Esophagus squamous epithelium (tissue), 5 donors: ENCODE measurements around the gene IGFBP4. TPM values are rescaled to one million over a fixed set of nuclear protein-coding genes. Genes with fewer than 3 reads are reported as not detected.

Source experiments
- DNase-seq: peaks from one replicate; lab custom pipeline; 2025; lab: John Stamatoyannopoulos, UW
- H3K27ac ChIP-seq, 4 donors: fragments of 200-600 bp; sonication (generic); one replicate each; pipeline ENCODE4 v1.5.1; 2016 to 2019; ENCODE audit warnings: mild to moderate bottlenecking in 1 of 4
- H3K27me3 ChIP-seq, 4 donors: fragments of 200-600 bp; sonication (generic); 1 replicate in 3 of 4; 2 replicates in 1 of 4; pipeline versions ENCODE4 v1.5.1 to v1.6.0; 2017 to 2021; ENCODE audit warnings: antibody characterized with exemption in 1 of 4
- H3K36me3 ChIP-seq, 3 donors: fragments of 200-600 bp; sonication (generic); one replicate each; pipeline ENCODE4 v1.5.1; 2016 to 2019
- H3K4me1 ChIP-seq, 3 donors: fragments of 200-600 bp; sonication (generic); one replicate each; pipeline ENCODE4 v1.5.1; 2017 to 2019
- H3K4me3 ChIP-seq, 4 donors: fragments of 200-600 bp; sonication (generic); 1 replicate in 3 of 4; 2 replicates in 1 of 4; pipeline ENCODE4 v1.5.1; 2016 to 2019; ENCODE audit warnings: mild to moderate bottlenecking in 2 of 4, moderate library complexity in 1 of 4
- H3K9me3 ChIP-seq, 3 donors: fragments of 200-600 bp; sonication (generic); one replicate each; pipeline ENCODE4 v1.5.1; 2016 to 2019
- POLR2A ChIP-seq, 4 donors: fragments of 450-650 bp; IDR thresholded peaks; one replicate each; pipeline ENCODE4 v1.6.1; 2017; ENCODE audit warnings: antibody characterized with exemption in 4 of 4, mild to moderate bottlenecking in 4 of 4, moderate library complexity in 3 of 4
- WGBS, 2 donors: methylation state at CpG; one replicate each; pipeline ENCODE4 v1.1.5; 2018; 5-methylcytosine and 5-hydroxymethylcytosine counted together
- intact Hi-C: fragments of 100-400 bp; cut with DNase I; formaldehyde crosslinking; loops from one replicate; pipeline ENCODE4 v1.15.0; 2022
- total RNA-seq, 4 donors: library from RNA; depleted of rRNA; stranded (reverse); fragments of >200 nt; gene quantifications; one replicate each; pipeline ENCODE4 v1.1.0, GENCODE V29; 2016
- TF ChIP-seq, protein P1 (sequence below), 6 experiments: fragments of 450-650 bp in 4 of 6; fragments of 200-600 bp in 2 of 6; sonication (generic) in 2 of 6; IDR thresholded peaks; one replicate each; pipeline ENCODE4 v1.5.1; 2016 to 2019; ENCODE audit warnings: antibody characterized with exemption in 6 of 6, mild to moderate bottlenecking in 4 of 6, moderate library complexity in 4 of 6
- donor health status: DM: yes; HTN: yes; CAD: no.

IGFBP4 gene
- total RNA-seq, 4 donors from 2014 or later: 27.1 to 154 (median 73.0) TPM

DNA sequence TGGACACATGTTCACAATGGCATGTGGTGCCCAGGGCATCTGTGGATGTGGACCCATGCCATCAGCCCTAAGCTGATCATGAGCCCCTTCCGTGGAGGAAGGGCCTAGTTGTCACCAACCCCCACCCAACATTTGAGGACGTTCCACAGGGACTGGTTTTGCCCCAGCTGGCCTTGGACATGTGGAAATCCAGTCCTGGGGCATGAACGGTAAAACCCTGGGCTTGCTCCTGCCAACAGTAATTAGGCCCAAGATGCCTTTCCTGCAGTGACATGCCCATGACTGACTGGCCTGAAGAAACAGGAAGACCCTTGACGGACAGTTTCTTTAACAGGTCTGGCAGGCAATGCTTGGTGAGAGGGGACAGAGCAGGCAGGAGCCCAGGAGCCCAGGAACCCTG, 50.4 kb downstream of the IGFBP4 start:
- TF ChIP-seq, protein P1, sequence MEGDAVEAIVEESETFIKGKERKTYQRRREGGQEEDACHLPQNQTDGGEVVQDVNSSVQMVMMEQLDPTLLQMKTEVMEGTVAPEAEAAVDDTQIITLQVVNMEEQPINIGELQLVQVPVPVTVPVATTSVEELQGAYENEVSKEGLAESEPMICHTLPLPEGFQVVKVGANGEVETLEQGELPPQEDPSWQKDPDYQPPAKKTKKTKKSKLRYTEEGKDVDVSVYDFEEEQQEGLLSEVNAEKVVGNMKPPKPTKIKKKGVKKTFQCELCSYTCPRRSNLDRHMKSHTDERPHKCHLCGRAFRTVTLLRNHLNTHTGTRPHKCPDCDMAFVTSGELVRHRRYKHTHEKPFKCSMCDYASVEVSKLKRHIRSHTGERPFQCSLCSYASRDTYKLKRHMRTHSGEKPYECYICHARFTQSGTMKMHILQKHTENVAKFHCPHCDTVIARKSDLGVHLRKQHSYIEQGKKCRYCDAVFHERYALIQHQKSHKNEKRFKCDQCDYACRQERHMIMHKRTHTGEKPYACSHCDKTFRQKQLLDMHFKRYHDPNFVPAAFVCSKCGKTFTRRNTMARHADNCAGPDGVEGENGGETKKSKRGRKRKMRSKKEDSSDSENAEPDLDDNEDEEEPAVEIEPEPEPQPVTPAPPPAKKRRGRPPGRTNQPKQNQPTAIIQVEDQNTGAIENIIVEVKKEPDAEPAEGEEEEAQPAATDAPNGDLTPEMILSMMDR (IDR thresholded peaks at IDR 0.05): no peak
- TF ChIP-seq POLR2A (IDR thresholded peaks at IDR 0.05): no peak
- 36 to 46% methylated on average over 2 to 4 of the region's 4 CpGs for WGBS, 2 donors
- intact Hi-C loops: no loop called here
- DNase-seq: no peak
- H3K27ac ChIP-seq: peak overlapping the region; percentile 75 to 92 (median 92)
- peaks cover 0 to 47% (median under 1%) of the 10 kb centered on the region in 3 donors for H3K36me3 ChIP-seq
- peak overlapping the region in 1 of 4 donors; percentile 26 for H3K4me3 ChIP-seq
- H3K4me1 ChIP-seq: peaks cover 29 to 100% (median 47%) of the 10 kb centered on the region in 3 donors
- H3K27me3 ChIP-seq: no peaks in the 10 kb centered on the region
- no peaks in the 10 kb centered on the region for H3K9me3 ChIP-seq

DNA sequence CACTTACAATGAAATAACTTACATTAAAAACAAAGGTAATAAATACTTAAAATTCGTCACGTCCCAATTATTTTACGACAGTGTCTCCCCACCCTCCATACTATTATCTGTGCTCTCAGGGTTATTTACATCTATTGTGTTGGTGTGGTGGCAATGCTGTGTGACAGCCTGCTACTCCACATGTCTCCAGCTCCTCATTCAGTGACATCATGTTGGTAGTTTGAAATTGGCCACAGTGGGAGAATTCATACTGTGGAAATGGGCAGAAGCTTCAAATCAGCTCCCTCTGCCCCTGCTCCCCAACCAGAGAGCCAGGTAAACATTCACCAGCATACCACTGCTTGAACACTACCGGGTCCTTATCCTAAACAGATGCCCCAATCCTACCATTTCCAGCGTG, 51.9 kb downstream of the IGFBP4 start:
- Histone ChIP-seq H3K9me3 (no peaks in the 10 kb centered on the region), H3K4me3 (peak overlapping the region in 3 of 4 donors; percentile 9 to 67 (median 60)), H3K36me3 (peaks cover 0 to 42% (median 0%) of the 10 kb centered on the region in 3 donors), H3K27ac (peak overlapping the region; percentile 75 to 92 (median 92)), H3K27me3 (no peaks in the 10 kb centered on the region), H3K4me1 (peaks cover 25 to 100% (median 42%) of the 10 kb centered on the region in 3 donors)
- TF ChIP-seq, protein P1 (IDR thresholded peaks at IDR 0.05): no peak
- no peak for TF ChIP-seq POLR2A (IDR thresholded peaks at IDR 0.05)
- intact Hi-C loops: no loop called here
- DNase-seq: no peak
- whole genome bisulfite sequencing, 2 donors: 54 to 55% methylated on average over 4 of the region's 5 CpGs

- intact Hi-C loops: no loop called here
- no peak for DNase-seq
- peaks cover 21 to 97% (median 34%) of the 10 kb centered on the region in 3 donors for H3K4me1 ChIP-seq
These were observed 52.9 kb downstream of the IGFBP4 start for GRCh38 chr17:40496170-40496569.

GRCh38 chr17:40496634-40497420, 53.6 kb downstream of the IGFBP4 start:
- H3K4me3 ChIP-seq: peak overlapping the region in 3 of 4 donors; percentile 60 to 67 (median 61)
- WGBS, 2 donors: 52 to 56% methylated on average over 8 of the region's 9 CpGs
- TF ChIP-seq POLR2A (IDR thresholded peaks at IDR 0.05): no peak
- TF ChIP-seq, protein P1 (IDR thresholded peaks at IDR 0.05): no peak
- H3K27me3 ChIP-seq: no peaks in the 10 kb centered on the region
- peaks cover 0 to 42% (median 0%) of the 10 kb centered on the region in 3 donors for H3K36me3 ChIP-seq
- intact Hi-C loops: no loop called here
- DNase-seq: no peak
- peaks cover 15 to 94% (median 31%) of the 10 kb centered on the region in 3 donors for H3K4me1 ChIP-seq
- no peaks in the 10 kb centered on the region for H3K9me3 ChIP-seq
- peak overlapping the region; percentile 90 to 92 (median 92) for H3K27ac ChIP-seq

More at GRCh38 chr17:40496170-40496569, 52.9 kb downstream of the IGFBP4 start:
- Histone ChIP-seq H3K4me3 (peak overlapping the region in 3 of 4 donors; percentile 9 to 67 (median 60)), H3K27me3 (no peaks in the 10 kb centered on the region), H3K27ac (peak overlapping the region; percentile 75 to 92 (median 92)), H3K36me3 (peaks cover 0 to 42% (median 0%) of the 10 kb centered on the region in 3 donors), H3K9me3 (no peaks in the 10 kb centered on the region)
- TF ChIP-seq, protein P1 (IDR thresholded peaks at IDR 0.05): no peak
- TF ChIP-seq POLR2A (IDR thresholded peaks at IDR 0.05): no peak
- 84 to 86% methylated on average over 1 to 3 of the region's 6 CpGs for WGBS, 2 donors

- peak overlapping the region; percentile 90 to 92 (median 92) for H3K27ac ChIP-seq
- TF ChIP-seq POLR2A (IDR thresholded peaks at IDR 0.05): no peak
- TF ChIP-seq, protein P1 (IDR thresholded peaks at IDR 0.05): no peak
- WGBS, 2 donors: 38 to 53% methylated on average over 2 of the region's 2 CpGs
- no peaks in the 10 kb centered on the region for H3K27me3 ChIP-seq
- intact Hi-C loops: no loop called here
- no peaks in the 10 kb centered on the region for H3K9me3 ChIP-seq
- H3K36me3 ChIP-seq: peaks cover 0 to 36% (median 0%) of the 10 kb centered on the region in 3 donors
- DNase-seq: no peak
- peaks cover 14 to 87% (median 27%) of the 10 kb centered on the region in 3 donors for H3K4me1 ChIP-seq
- H3K4me3 ChIP-seq: peak overlapping the region; percentile 12 to 67 (median 60)
These were observed 54.4 kb downstream of the IGFBP4 start for GRCh38 chr17:40497695-40498094.
